BJ (cell line): Measurements from ENCODE around the gene ATOSA. TPM values are rescaled to one million over a fixed set of nuclear protein-coding genes. Genes with fewer than 3 reads are reported as not detected.

Source experiments
- CTCF ChIA-PET: fragments of 350-600 bp; formaldehyde crosslinking; extraction: SDS; loops from one replicate; lab custom pipeline; 2021; ENCODE audit warnings: antibody characterized with exemption, inconsistent platforms; lab: Yijun Ruan, JAX
- POLR2A ChIA-PET: fragments of 300-600 bp; sonication (Branson Sonifier 250); formaldehyde crosslinking; extraction: SDS; loops from one replicate; lab custom pipeline; 2021; ENCODE audit warnings: antibody characterized with exemption; lab: Charles Lee
- DNase-seq: peaks from one replicate; pipeline ENCODE4 v3.0.0-alpha.2; 2011; ENCODE audit warnings: low read depth
- H3K27me3 ChIP-seq: 2 replicates; pipeline ENCODE4 v1.6.0; 2011; ENCODE audit warnings: low read length; ENCODE audit not compliant: control insufficient read depth, insufficient read depth
- H3K36me3 ChIP-seq: 2 replicates; pipeline ENCODE4 v1.5.1; 2011; ENCODE audit warnings: low read length; ENCODE audit not compliant: control insufficient read depth, insufficient read depth
- H3K4me3 ChIP-seq: 2 replicates; pipeline ENCODE4 v1.5.1; 2011; ENCODE audit warnings: low read depth, mild to moderate bottlenecking, control low read depth, low read length
- polyA plus RNA-seq: library from polyadenylated mRNA; depleted of rRNA; stranded (reverse); fragments of >200 nt; gene quantifications from 2 replicates; pipeline ENCODE4 v1.2.3, GENCODE V29; 2011
- TF ChIP-seq, protein P1 (sequence below): IDR thresholded peaks from 2 replicates; pipeline ENCODE4 v1.5.1; 2011; ENCODE audit warnings: low read depth, mild to moderate bottlenecking, control low read depth, inconsistent platforms, low read length, moderate library complexity; ENCODE audit not compliant: insufficient read depth

The ATOSA gene
- polyA plus RNA-seq, 1 experiment = 11.6 TPM

DNA sequence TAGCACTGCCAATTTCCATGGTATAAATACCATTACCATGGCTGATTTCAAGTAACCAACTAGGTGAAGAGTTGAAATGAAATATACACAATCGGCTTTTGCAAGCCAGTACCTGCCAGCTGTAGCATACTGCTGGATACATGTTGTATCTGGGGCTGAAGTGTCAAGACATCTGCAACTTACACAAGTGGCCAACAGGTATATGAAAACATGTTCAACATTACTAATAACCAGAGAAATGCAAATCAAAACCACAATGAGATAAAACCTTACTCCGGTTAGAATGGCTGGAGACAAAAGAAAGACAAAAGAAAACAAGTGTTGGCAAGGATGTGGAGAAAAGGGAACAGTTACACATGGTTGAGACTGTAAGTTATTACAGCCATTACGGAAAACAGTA, 11.6 kb downstream of the ATOSA start:
- peaks cover 6% of the 10 kb centered on the region; the same call in 1 of the 2 replicates for H3K36me3 ChIP-seq
- no peak overlapping the region for H3K4me3 ChIP-seq
- ChIA-PET CTCF (interaction anchor here (0.9 kb wide), 1 partner anchor 14 kb away, joined by 3 read pairs; no protein-coding TSS in a partner anchor), POLR2A (no interaction called here)
- no peak for DNase-seq
- H3K27me3 ChIP-seq = no peaks in the 10 kb centered on the region
- TF ChIP-seq, protein P1, sequence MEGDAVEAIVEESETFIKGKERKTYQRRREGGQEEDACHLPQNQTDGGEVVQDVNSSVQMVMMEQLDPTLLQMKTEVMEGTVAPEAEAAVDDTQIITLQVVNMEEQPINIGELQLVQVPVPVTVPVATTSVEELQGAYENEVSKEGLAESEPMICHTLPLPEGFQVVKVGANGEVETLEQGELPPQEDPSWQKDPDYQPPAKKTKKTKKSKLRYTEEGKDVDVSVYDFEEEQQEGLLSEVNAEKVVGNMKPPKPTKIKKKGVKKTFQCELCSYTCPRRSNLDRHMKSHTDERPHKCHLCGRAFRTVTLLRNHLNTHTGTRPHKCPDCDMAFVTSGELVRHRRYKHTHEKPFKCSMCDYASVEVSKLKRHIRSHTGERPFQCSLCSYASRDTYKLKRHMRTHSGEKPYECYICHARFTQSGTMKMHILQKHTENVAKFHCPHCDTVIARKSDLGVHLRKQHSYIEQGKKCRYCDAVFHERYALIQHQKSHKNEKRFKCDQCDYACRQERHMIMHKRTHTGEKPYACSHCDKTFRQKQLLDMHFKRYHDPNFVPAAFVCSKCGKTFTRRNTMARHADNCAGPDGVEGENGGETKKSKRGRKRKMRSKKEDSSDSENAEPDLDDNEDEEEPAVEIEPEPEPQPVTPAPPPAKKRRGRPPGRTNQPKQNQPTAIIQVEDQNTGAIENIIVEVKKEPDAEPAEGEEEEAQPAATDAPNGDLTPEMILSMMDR = no peak

DNA sequence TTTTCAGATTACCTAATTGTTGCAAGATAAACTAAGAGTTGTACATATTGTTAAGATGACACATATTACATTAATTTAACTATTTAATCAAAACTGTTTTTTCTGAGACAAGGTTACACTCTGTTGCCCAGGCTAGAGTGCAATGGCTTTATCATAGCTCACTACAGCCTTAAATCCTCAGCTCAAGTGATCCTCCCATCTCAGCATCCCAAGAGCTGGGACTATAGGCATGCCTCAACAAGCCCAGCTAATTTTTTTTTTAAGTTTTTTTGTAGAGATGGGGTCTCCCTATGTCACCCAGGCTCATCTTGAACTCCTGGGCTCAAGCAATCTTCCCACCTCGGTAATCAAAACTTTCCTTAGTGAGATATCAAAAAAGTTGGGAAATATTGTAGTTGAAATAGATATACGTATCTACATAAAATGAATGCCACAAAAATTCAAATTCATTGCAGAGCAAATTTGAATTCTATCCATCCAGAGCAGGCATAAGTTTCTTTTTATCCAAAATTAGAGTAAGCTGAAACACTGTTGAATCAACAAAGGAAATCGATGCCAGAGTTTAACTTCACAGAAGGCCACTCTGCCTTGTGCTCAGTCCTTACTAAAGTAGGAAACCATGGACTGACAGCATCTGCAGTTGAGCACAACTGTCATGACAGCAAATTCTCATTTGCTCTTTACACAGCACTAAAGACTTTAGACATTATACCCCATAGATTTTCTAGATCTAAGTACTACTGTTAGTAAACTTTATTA, 15.5 kb downstream of the ATOSA start:
- Histone ChIP-seq H3K27me3 (no peaks in the 10 kb centered on the region), H3K4me3 (no peak overlapping the region), H3K36me3 (peaks cover 8% of the 10 kb centered on the region)
- CTCF ChIA-PET = no interaction called here
- DNase-seq = no peak
- TF ChIP-seq, protein P1 = no peak
- POLR2A ChIA-PET = interaction anchor here (0.6 kb wide), 1 partner anchor 8 kb away, joined by 3 read pairs; no protein-coding TSS in a partner anchor

DNA sequence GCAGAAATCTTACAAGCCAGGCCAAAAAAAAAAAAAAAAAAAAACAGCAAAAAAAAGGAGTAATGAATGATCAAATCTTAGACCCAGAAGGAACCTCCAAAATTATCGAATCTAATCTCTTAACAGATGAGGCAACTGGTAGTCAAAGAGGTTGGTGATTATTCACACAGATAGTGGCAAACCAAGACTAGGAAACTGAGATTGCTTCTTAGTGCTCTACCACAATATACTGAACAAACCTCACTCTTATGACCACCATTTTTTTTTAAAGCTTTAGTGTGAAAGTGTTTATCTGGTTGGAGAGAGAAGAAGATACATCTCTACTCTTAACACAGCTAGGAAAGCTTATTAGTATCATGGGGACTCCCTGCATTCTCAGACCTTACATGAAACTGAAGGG, 17.3 kb downstream of the ATOSA start:
- CTCF ChIA-PET = interaction anchor here (0.7 to 1.2 kb wide), 2 partner anchors 9 to 38 kb away, joined by 3 read pairs; no protein-coding TSS in a partner anchor
- no peaks in the 10 kb centered on the region for H3K27me3 ChIP-seq

DNA sequence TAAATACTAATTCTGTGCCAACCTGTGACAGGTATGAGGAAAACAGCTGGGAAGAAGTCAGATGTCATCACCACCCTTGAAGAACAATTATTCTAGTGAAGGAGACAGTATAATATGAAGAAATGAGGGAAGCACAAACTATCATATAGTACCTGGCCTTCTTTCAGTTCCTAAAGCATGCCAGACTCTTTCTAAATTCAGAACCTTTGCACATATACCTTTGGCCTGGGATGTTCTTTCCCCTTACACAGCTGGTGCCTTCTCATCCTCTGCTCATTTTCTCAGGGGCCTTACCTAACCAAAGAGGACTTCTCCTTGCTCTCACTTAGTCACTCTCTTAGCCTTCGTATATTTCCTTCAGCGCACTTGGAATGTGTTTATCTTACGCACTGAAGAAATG, 19.0 kb downstream of the ATOSA start:
- ChIA-PET CTCF (no interaction called here), POLR2A (no interaction called here)
- H3K4me3 ChIP-seq = no peak overlapping the region
- no peaks in the 10 kb centered on the region for H3K27me3 ChIP-seq
- DNase-seq = no peak
- peaks cover 8% of the 10 kb centered on the region for H3K36me3 ChIP-seq
- TF ChIP-seq, protein P1 = no peak

More for the DNA sequence above, 17.3 kb downstream of the ATOSA start:
- DNase-seq = no peak
- TF ChIP-seq, protein P1 = no peak
- POLR2A ChIA-PET = no interaction called here
- no peak overlapping the region for H3K4me3 ChIP-seq
- H3K36me3 ChIP-seq = peaks cover 8% of the 10 kb centered on the region

DNA sequence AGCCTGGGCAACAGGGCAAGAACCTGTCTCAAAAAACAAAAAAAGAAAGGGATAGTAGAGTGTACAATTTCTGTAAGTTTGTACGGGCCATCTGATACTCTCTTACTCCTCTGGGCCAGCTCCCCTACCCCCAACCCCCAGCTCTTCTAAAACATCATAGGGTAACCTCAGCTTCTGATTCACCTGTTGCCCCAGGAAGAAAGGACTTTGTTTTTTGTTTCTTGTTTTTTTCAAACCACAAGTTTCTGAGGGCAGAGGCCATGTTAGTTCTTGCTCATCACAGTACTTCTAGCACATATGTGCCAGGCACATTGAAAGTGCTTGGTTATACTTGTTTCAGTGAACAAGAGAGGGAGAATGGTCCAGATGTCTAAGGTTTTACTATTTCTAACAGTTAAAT, 20.2 kb downstream of the ATOSA start:
- Histone ChIP-seq H3K27me3 (no peaks in the 10 kb centered on the region), H3K4me3 (no peak overlapping the region), H3K36me3 (peaks cover 6% of the 10 kb centered on the region)
- POLR2A ChIA-PET = no interaction called here
- no peak for DNase-seq
- TF ChIP-seq, protein P1 = no peak
- CTCF ChIA-PET = interaction anchor here (0.6 kb wide), 1 partner anchor 80 kb away, joined by 3 read pairs; no protein-coding TSS in a partner anchor
